SK-N-SH (cell line): ENCODE results near the gene NFIA.

Experiments
- RAD21 ChIP-seq: IDR thresholded peaks from 2 replicates; pipeline ENCODE4 v1.6.1; 2012; ENCODE audit warnings: mild to moderate bottlenecking, low read length
- RCOR1 ChIP-seq: fragments of 150-350 bp; IDR thresholded peaks from 2 replicates; pipeline ENCODE4 v1.6.1; 2017; ENCODE audit warnings: antibody characterized with exemption, low read length
- SMC3 ChIP-seq: IDR thresholded peaks from 2 replicates; pipeline ENCODE4 v1.6.1; 2012; ENCODE audit warnings: low read depth, low read length, improper control_type of control experiment
- TF ChIP-seq, protein P1 (sequence below): fragments of 200-600 bp; sonication (generic); IDR thresholded peaks from 2 replicates; pipeline ENCODE4 v1.6.1; 2017; ENCODE audit warnings: antibody characterized with exemption, mild to moderate bottlenecking, moderate library complexity

DNA sequence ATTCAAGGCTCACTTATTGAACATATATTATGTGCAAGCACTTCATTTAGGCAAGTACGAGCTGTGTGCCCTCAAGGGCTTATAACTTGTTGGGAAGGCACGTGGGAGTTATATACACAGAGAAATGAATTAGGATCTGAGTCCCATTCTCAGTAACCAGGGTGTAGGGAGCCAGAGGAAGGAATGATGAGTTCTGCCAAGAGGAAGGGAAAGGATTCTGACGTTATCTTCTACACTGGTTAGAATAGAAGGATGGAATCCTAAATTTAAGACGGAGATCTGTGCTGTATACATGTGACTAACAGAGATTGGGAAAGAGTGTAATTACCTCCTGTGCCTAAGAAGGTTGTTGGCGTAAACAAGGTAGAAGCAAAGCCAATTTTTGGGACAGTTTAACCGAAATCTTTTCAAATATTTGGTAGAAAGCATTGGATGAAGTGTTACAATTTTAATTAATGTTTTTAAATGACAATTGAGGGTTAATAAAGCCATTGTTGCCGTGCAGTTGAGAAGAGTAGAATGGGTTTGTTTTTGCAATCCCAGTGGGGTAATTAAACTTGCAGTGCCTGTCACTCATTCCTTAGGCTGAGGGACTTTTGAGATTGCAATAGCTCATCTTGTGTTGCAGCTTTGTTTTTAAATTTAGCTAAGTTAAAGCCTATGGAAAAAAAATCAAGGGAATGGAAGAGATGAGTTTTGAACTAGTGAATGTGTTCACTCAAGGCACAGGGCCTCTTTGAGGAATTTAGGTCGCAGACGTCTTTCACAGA lies 177.2 kb downstream of the NFIA start:
- TF ChIP-seq, protein P1, sequence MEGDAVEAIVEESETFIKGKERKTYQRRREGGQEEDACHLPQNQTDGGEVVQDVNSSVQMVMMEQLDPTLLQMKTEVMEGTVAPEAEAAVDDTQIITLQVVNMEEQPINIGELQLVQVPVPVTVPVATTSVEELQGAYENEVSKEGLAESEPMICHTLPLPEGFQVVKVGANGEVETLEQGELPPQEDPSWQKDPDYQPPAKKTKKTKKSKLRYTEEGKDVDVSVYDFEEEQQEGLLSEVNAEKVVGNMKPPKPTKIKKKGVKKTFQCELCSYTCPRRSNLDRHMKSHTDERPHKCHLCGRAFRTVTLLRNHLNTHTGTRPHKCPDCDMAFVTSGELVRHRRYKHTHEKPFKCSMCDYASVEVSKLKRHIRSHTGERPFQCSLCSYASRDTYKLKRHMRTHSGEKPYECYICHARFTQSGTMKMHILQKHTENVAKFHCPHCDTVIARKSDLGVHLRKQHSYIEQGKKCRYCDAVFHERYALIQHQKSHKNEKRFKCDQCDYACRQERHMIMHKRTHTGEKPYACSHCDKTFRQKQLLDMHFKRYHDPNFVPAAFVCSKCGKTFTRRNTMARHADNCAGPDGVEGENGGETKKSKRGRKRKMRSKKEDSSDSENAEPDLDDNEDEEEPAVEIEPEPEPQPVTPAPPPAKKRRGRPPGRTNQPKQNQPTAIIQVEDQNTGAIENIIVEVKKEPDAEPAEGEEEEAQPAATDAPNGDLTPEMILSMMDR = no peak
- TF ChIP-seq SMC3 = no peak
- no peak for TF ChIP-seq RAD21
- no peak for TF ChIP-seq RCOR1
